Activated CD4-positive, alpha-beta T cell treated with anti-CD3 and anti-CD28 coated beads, Interleukin-2, amount 50 U/mL, for 48 hours (primary cell): ENCODE data around the gene CRTC3.
"Not testable (repeated sequence)": the region's sequence is repeated elsewhere in the genome, so short reads cannot be mapped to it uniquely, and the experiment has no call there.

Experiments used
- DNase-seq, 2 experiments: peaks; one replicate each; pipeline ENCODE4 v3.0.0-alpha.2; 2020

Gene CRTC3

DNA sequence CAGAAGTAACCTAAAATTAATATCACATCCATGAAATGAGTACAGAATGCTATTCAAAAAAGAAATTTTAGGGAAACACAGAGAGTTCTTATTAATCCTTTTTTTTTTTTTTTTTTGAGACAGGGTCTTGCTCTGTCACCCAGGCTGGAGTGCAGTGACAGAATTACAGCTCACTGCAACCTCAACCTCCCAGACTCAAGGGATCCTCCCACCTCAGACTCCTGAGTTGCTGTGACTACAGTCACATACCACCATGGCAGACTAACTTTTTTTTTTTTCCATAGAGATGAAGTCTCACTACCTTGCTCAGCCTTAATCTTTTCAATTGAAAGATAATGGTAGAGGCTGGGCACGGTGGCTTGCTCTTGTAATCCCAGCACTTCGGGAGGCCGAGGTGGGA lies 6.3 kb upstream of the CRTC3 start:
- no peak for DNase-seq

DNA sequence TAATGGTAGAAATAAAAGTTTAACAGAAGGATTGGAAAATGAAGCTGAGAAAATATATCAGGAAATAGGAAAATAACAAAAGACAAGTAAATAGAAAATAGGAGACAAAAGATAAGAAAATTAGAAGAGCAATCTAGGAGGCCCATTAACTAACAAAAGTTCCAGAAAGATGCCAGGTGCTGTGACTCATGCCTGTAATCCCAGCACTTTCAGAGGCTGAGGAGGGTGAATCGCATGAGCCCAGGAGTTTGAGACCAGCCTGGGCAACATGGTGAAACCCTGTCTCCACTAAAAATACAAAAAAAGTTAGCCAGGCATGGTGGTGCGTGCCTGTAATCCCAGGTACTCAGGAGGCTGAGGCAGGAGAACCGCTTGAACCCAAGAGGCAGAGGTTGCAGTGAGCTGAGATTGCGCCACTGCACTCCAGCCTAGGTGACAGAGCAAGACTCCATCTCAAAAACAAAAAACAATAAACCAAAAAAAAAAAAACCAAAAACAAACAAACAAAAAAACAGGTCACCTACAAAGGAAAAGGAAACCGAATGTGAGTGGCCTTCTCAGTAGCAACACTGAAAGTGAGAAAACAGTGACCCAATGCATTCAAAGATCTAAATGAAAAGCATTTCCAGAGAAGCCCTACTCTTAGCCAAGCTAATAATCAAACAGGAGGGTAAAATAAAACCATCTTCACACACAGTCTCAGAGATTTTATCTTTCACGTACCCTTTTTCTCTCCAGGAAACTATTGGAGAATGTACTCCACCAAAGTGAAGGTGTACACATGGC lies 5.5 kb upstream of the CRTC3 start:
- DNase-seq = not testable (repeated sequence)

DNA sequence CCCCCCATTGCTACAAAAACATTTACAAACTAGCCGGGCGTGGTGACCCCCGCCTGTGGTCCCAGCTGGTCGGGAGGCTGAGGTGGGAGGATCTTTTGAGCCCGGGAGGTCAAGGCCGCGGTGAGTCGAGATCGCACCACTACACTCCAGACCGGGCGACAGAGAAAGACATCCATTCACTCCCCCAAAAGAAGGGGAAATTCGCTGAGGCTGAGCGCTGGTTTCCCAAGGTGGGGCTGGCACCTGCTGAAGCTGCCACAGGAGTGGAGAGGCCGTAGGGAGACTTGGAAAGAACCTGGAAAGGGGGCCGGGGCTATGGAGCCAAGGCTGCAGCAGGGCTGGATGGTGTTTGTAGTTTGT lies 732 bp upstream of the CRTC3 start:
- DNase-seq = no peak

DNA sequence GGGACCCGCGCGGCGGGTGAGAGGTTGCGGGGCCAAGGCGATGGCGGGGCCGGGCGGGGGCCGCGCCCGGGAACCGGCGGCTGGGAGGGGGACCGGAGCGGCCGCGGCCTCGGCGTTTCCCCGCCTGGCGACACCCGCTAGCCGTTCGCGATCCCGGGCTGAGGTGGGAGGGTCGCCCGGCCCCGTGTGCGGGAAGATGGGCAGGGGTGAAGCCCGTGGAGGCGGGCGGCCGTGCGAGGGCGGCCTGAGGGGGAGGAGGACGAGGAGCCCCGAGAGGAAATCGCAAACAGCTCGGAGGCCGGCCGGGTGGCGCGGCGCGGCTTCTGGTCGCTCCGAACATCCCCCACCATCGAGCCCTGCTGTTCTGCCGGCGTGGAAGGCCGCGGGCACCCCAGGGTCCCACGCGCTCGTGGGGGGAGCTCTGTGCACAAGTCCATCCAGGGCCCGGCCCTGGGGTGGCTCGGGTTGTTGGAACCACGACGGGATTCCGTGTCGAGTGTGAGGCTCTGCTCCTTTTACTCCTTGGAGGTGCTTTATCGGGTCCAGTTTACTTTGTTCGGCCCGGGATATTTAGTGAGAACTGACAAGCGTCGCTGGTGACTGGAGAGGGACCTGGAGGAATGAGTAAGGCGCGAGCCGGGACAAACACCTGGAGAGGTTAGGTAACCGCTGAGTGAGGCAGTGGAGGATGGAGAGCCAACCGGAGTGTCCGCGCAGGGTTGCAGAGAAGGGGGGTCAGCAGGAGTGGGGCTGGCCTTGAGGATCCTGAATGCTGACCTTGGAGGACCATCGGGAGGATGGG lies 728 bp downstream of the CRTC3 start:
- DNase-seq = peak; percentile 52 to 57

DNA sequence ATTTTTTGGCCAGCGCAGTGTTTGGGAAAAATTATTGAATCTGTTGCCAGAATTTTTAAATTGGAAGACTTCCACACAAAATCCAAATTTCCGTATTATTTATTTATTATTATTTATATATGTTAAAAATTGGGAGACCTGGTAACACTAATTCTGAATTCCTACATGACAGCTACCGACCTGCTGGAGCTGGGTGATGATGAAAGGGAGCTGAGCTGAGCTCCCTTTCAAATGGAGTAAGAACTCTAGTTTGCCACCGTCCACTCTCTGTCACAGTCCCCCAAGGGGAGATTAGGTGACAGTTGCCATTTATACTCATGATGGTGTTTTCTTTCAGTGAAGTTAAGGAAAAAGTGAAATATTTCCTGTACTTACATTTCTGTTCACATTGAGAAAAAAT lies 1.4 kb downstream of the CRTC3 start:
- DNase-seq = no peak

DNA sequence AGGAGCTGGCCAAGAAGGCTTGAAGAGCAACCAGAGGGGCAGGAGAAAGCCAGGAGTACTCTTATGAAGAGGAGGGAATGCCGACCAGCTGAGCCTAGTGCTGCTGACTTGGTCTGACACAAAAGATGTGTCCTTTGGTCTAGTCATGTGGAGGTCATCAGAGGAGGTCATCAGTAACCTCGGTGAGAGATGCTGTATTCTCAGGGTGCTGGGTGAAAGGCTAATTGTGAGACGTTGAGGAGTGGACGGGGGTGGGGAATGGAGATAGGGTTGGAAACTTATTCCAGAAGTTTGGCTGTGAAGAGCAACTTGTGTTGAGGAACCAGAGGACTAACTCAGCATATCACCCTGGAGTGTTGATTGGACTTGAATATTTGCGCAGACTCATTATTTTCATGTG lies 5.5 kb downstream of the CRTC3 start:
- DNase-seq = no peak

DNA sequence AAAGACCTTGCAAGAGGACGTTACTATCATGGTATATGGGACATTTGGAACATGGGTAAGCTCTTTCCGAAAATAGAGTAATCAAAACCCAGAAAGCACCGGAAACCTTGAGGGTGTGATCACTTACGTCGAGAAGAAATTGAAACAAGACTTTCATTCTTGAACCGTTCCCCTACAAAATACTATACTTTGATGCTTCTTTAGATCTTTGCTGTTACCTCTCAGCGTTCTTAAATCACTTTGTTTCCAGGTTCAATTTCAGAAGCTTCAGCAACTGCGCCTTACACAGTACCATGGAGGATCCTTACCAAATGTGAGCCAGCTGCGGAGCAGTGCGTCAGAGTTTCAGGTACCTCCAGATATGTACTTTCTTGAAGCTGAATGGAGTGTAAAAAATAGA lies 10.1 kb downstream of the CRTC3 start:
- DNase-seq = peak; percentile 39 to 55

DNA sequence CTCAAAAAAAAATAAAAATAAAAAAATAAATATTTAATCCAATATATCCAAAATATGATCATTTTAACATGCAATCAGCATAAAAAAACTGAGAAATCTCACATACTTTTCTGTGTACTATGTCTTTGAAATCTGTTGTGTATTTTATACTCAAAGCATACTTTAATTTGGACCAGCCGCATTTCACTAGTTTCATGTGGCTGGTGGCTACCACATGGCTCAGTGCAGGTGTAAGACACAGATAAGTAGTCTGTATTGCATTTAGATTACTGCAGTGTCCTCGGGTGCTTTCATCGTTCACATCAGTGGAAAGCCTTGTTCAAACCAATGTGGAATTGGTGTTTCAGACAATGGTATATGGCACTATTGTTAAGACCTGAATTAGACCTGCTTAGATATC lies 11.0 kb downstream of the CRTC3 start:
- DNase-seq = no peak

DNA sequence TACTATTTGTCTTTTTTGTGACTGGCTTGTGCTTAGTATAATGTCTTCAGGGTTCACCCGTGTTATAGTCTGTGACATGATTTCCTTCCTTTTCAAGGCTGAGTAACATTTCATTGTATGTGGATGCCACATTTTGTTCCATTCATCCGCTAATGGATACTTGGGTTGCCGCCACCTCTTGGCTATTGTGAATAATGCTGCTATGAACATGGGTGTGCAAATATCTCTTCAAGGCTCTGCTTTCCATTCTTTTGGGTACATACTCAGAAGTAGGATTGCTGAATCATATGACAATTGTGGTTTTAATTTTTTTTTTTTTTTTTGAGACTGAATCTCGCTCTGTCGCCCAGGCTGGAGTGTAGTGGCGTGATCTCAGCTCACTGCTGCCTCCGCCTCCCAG lies 15.4 kb downstream of the CRTC3 start:
- no peak for DNase-seq

DNA sequence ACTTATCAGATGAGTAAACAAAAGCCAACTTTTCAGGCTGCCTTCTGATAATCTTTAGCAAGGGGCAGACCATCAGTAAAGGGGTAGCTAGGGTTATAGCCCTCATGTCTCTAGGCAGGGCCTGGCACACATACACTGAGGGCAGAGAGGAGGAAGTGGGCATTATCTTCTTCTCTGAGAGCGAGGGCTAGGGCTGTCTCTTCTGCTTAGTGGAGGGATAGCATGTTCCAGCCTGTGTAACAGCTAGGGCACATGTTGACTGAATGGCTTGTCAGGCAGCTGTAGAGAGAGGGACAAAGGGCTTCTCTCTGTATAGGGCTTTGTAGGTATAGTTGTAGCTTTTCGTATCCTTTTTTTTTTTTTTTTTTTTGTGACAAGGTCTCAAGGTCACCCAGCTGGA lies 17.8 kb downstream of the CRTC3 start:
- DNase-seq = no peak

DNA sequence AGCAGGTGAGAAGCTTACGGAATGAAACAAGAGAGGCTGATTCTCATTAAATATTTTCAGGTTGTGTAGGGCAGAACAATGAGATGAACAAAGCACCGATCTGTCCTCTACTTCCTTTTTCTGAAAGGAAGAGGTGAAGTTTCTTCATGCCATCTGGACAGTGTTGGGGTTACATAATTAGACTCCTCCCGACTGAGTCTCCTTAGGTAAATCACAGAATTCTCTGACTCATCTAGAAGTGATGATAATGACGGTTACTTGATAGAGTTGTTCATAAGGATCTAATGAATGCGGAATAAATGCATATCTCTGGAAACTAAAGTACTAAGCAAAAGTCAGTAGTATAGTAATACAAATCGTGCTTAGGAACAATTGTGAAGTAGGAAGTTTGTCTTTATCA lies 21.2 kb downstream of the CRTC3 start:
- no peak for DNase-seq

DNA sequence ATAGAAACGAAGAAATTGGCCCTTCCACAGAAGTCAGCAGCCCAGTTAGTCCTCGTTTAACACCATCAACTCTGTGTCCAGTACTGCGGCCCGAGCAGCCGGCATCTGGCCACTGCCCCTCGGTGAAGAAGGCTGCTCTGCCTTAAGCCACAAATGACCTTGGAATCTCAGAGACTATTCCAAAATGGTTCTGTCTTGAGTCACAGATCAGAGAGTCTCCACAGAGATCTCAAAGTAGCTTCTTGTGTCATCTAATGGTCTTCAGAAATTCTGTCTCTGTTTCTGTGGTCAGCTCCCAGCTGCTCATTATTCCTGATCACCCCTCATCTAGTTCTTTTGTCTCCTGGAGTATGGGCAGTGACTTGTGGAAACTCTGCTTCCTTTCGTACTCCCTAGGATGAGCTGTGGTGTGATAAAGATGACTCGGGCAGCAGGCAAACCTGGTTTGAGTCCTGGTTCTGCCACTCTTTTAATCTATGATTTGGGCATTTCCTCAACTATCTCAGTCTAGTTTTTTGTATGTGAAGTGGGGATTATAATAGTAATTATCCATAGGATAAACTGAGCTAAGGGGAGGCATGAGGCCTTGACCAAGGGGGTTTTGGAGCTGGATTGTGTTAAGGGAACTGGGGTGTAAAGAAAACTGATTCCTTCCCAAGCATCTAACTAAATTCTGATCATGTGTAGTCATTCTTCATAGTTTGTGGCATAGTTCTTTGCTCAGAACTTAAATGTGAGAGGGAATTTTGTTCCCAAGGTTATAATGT lies 22.6 kb downstream of the CRTC3 start:
- no peak for DNase-seq

DNA sequence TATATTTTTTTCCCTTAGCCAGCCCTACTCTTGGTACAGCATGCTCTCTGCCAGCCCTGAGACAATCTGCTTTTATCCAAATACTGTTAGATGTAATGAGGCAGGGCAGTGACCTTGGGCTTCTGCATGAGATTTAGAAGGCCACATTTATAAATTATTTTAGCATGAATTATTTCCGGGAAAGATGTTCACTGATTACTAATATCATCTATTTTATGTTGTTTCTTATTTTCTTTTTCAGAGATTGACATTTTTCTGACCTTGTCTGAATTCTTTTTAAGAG lies 23.1 kb downstream of the CRTC3 start:
- no peak for DNase-seq

DNA sequence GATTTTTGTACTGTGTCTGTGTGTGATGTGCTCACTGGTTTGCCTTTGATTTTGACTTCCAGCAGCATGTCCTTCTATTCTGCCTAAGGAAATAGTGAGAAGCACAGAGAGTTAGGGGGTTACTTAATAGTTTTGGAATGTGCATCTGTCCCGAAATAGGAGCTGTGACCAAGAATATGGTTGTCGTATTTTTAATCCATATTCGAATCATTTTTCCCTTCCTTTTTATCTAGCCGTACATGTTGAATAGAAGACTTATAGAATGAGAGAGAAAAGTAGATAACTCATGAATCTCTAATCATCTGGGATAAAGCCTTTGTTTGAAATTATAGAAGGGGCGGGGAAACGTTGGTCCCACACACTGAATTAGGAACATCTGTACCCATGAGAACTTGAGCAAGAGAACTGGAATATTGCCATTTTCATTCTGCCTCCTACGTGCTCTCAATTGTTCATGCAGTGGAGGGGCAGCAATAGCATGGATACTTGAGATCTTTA lies 23.6 kb downstream of the CRTC3 start:
- DNase-seq = no peak

DNA sequence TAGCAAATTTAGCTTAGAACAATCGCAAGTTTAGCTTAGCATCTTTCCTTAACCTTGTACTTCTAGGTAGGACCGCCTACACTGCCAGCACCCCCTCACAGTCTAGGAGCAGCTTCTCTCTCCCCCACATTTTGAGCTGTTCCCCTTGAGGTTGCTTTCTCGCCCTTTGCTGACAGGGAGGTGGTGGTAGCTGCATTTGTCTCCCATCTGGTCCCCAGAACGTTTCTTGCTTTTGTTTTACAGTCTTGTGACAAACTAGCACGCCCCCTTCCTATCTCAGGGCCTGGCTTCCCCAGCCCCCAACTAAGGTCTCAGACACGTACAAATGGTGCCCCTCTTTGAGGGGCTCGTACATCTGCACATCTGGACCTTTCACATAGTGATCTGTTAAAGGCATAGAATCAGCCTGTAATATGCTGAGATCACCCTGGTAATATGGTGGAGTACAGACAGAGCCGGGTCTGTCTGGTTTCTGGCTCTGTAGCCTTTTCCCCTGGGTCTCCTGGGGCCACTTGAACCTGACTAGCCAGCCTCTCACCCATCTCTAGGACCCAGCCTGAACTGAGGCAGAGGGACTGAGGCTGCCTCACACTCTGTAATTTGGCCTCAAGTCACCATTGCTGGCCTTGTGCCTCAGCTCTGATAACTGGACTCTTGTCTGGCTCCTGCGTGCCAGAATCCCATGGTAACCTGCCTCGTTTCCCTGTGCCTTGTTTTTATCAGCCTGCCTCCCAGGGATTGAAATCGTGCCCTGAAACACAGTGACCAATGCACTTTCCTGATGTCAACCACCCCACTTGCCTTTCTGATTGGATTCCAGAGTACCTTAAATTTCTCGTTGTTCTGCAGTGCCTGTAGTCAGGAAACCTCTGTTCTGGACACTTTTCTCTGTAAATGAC lies 27.7 kb downstream of the CRTC3 start:
- no peak for DNase-seq

DNA sequence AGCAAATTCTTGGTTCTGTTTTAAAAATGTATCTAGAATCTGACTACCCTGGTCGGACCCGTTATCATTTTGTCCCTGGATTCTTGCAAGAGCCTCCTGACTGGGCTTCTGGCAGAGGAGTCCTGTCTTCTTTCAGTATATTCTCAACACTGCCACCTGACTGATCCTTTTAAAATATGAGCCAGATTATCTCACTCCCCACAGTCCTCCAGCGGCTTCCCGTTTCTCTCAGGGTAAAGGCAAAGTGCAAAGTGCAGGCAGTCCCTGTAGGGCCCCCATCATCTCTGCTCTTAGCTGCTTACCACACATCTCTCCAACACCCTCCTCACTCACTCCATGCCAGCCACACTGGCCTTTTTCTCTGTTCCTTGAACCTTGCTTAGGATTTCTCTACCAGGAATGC lies 28.4 kb downstream of the CRTC3 start:
- DNase-seq = no peak

DNA sequence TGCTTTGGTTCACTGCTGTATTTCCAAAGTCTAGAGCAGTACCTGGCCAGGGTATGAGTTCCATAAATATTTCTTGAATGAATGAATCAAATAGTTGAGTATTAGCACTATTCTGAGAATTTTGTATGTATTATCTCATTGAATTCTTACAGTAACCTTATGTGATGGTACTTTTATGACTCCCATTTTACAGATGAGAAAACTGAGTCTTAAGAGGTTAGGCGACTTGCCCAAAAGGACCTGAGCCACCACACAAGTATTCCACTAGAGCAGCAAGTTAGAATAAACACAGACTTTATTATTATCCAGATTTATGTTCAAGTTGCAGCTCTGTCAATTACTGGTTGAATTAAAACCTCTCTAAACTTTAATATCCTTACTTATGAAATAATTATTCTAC lies 29.4 kb downstream of the CRTC3 start:
- DNase-seq = no peak

DNA sequence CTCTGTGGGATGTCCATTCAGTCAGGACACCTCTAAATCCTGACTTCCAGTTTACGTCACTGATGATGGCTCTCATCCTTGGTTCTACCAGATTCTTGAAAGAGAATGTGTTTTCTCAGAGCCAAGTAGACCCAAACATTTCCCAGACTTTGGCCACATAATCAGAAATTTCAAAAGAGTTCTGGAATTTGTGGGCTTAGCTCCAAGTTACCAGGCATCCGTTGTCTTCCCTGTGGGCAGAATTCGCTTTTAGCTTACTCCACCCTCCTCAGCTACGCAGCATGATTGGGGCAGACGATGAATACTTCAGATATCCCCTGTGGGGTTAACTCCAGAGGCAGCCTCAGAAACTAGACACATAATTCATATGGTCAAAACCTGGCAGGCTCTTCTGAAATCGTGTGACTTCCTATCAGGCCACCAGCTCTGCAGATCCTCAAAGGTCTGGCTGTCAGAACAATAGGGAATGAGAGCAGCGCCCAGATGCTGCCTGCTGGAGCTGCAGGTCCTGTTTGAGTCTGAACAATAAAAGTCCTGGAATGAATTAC lies 30.6 kb downstream of the CRTC3 start:
- no peak for DNase-seq

DNA sequence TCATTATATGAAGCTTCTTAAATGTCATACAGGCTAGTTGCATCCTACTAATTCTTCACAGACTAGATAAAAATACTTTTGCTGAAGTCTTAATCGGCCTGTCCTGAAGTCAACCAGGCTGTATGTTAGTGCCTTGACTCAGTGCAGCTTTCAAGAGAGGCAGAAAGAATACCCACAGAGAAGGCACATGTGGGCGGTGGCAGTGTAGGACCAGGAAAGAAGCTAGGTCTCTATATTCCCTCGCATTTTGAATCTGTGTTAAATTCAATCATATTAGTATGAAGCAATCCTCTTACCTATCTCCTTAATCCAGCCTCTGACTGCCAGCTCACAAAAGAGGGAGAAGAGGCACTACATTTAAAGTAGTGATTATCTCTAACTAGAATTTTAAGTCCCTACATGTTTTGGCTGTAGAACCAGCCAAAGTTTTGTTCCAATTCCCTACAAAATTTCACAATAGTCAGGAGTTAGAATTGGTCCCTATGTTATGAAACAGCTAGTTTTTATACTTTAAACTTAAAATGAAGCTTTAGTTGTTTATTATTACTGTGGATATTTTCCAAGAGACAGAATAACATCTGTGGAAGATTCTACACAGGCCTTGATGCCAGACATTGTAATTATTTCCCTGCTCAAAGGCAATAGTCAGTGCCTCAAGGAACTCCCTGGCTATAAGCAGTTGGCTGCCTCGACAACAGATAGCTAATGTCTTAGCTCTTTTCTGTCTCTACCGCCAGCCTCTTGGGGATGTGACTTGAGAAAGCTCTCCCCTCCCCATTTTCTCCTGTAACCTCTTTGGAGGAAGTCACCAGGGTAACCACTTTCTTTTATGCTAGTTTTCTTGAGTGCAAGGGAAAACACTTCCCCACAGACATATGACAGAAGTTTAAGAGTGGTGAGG lies 31.9 kb downstream of the CRTC3 start:
- DNase-seq = peak in 1 of 2 experiments; percentile 42

DNA sequence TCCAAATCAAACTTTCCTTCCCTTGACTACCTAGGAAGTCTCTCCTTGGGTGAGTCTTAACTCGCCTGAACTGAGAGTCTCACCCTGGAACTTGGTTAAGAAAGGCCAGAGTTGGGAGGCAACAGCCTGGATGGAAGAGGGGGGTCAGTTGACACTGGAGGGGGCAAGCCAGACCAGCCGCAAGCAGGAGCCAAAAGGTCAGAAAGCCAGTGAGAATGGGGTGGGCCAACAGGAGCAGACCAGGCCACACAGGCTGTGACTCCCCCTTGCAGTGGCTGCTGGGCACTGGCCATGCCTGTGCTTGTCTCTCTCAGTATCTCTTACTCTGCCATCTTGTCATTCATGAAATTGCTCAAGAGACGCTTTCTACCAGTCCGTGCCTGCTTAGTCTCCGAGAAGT lies 32.9 kb downstream of the CRTC3 start:
- no peak for DNase-seq

DNA sequence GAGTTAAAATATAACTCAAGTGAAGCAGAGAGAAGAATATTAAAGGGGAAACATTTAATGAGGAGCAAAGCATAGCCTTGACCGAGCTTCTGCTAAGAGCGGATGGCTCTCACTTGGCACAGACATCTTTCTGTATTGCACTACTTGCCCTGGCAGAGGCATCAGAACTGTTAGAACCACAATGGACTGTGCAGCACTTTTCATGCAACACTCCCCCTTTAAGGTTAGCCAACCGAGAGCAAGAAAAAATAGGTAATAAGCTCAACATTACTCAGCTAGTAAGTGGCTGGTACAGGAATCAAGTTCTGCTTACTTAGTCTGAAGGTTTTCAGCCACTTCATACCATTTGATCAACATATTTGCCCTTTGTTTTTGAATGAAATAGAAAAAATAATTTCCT lies 33.7 kb downstream of the CRTC3 start:
- no peak for DNase-seq
